ENCODE measurements around the gene IDH3A.

DNA sequence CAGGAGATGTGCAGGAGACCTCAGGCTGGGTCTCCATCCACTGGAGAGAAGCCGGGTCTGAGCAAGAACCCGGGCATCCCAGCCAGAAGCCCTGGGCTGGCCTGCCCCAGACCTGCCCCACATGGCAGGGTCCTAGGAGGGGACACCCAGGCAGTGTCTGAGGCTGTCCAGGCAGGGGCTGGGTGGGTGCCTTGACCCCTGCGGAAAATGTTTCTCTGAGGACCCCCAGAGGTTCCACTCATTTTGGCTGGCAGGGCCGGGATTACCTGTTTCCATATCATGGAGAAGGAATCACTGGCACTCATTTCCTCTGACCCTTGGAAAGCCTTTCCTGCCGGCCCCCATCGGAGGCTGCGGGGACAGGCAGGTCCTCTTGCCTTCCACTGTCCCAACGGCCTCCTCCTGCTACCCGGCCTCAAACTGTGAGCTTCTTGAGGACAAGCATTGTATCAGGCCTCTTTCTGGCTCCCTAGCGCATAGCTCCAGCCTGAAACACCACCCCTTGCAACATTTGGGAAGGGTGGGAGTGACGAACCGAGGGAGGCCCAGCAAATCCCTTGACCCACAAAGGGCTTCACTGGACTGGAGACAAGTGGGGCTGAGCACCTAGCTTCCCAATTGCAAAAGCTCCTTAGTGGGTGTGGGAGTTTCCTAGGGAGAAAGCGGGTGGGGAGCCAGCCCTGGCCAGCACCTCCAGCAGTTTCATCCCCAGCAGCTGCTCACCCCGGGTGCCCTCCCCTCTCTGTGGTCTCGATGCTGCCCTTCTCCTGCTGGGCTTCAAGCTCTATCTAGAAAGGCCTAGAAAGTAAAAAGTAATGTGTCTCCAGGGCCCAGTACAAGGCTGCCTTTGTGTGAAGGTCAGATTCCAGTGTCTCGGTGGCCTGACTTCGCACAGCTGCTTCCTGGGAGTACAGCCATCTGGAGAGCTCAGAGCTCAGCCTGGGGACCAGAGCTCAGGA, 55.5 kb downstream of the IDH3A start:
- TF ChIP-seq, protein P1, sequence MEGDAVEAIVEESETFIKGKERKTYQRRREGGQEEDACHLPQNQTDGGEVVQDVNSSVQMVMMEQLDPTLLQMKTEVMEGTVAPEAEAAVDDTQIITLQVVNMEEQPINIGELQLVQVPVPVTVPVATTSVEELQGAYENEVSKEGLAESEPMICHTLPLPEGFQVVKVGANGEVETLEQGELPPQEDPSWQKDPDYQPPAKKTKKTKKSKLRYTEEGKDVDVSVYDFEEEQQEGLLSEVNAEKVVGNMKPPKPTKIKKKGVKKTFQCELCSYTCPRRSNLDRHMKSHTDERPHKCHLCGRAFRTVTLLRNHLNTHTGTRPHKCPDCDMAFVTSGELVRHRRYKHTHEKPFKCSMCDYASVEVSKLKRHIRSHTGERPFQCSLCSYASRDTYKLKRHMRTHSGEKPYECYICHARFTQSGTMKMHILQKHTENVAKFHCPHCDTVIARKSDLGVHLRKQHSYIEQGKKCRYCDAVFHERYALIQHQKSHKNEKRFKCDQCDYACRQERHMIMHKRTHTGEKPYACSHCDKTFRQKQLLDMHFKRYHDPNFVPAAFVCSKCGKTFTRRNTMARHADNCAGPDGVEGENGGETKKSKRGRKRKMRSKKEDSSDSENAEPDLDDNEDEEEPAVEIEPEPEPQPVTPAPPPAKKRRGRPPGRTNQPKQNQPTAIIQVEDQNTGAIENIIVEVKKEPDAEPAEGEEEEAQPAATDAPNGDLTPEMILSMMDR (conservative IDR thresholded peaks at IDR 0.05; ENCODE audit: low read length): no peak
- no peak for TF ChIP-seq EZH2phosphoT487 (IDR thresholded peaks at IDR 0.05; ENCODE audit: borderline replicate concordance, low read depth, low read length)
